Measurements from ENCODE around the gene USP6NL. TPM values are rescaled to one million over a fixed set of nuclear protein-coding genes. Genes with fewer than 3 reads are reported as not detected.

The USP6NL gene
- total RNA-seq, 1 donor from 2014 or later, result 33.0 TPM

GRCh38 chr10:11506247-11506789 is 105.1 kb downstream of the USP6NL start:
- no peaks in the 10 kb centered on the region for H3K27me3 Mint-ChIP-seq (ENCODE audit: unreplicated experiment)
- TF ChIP-seq CTCF (IDR thresholded peaks at IDR 0.05; ENCODE audit: unreplicated experiment), result no peak

DNA sequence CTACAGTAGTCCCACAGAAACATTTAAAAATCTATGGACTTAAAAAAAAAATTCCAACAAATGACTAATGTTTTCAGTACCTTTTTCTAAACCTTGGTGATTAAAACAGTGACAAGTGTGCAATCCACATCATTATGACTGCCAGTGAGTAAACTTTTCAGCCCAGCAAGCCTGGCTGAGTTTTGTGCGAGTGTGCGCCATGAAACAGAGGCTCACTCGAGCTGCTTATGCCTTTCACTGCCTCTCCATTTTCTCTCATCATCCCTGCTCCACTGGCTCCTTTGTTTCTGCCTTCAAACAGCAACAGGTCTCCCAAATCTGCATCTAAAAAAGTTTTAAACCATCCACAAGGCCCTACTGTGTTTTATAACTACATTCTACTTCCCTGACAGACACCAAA is 105.8 kb downstream of the USP6NL start:
- Mint-ChIP-seq H3K27me3 (ENCODE audit: unreplicated experiment) (no peaks in the 10 kb centered on the region), H3K27ac (ENCODE audit: unreplicated experiment) (no peak overlapping the region), H3K4me3 (ENCODE audit: unreplicated experiment) (no peak overlapping the region), H3K9me3 (ENCODE audit: unreplicated experiment) (no peaks in the 10 kb centered on the region), H3K4me1 (ENCODE audit: unreplicated experiment) (peaks cover 13% of the 10 kb centered on the region), H3K36me3 (ENCODE audit: low read depth, unreplicated experiment) (no peaks in the 10 kb centered on the region)
- TF ChIP-seq CTCF (IDR thresholded peaks at IDR 0.05; ENCODE audit: unreplicated experiment), result no peak
- no peak for DNase-seq (ENCODE audit: low spot score)

More at GRCh38 chr10:11506247-11506789, 105.1 kb downstream of the USP6NL start:
- Mint-ChIP-seq H3K4me1 (ENCODE audit: unreplicated experiment) (peaks cover 13% of the 10 kb centered on the region), H3K27ac (ENCODE audit: unreplicated experiment) (no peak overlapping the region), H3K4me3 (ENCODE audit: unreplicated experiment) (no peak overlapping the region), H3K9me3 (ENCODE audit: unreplicated experiment) (no peaks in the 10 kb centered on the region), H3K36me3 (ENCODE audit: low read depth, unreplicated experiment) (no peaks in the 10 kb centered on the region)
- no peak for DNase-seq (ENCODE audit: low spot score)

DNA sequence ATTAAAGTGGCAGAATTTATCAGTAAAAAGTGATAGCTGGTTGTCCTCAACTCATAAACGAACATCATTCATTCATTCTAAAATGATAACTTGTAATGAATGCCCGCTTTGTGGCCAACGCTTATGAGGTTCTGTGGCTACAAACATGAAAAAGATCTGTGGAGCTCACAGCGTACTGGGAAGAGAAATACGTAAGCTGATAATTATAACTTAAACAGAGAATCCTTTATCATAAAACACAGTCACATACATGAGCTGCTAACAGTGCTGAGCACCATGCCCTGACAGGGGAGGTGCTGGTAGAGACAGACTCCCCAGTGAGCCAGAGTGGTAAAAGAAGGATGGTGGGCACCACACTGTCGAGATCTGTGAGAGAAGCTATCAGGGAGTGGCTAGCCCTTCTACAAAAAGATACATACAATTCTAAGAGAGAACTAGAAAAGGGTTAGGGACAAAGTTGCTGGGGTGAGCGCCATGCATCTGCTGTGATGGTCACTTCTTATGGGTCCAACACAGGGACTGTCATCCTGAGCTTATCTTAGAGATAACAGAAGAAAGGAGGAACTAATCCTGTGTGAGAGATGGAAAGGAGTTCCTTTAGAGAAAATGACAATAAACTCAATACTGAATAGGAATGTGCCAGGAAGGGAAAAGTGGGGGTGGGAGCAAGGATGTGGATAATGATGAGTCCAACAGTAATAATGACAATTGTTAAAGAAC is 106.7 kb downstream of the USP6NL start:
- H3K4me1 Mint-ChIP-seq (ENCODE audit: unreplicated experiment), result peaks cover 13% of the 10 kb centered on the region
- DNase-seq (ENCODE audit: low spot score), result no peak
- no peak for TF ChIP-seq CTCF (IDR thresholded peaks at IDR 0.05; ENCODE audit: unreplicated experiment)
- no peak overlapping the region for H3K4me3 Mint-ChIP-seq (ENCODE audit: unreplicated experiment)
- H3K9me3 Mint-ChIP-seq (ENCODE audit: unreplicated experiment), result no peaks in the 10 kb centered on the region
- no peaks in the 10 kb centered on the region for H3K36me3 Mint-ChIP-seq (ENCODE audit: low read depth, unreplicated experiment)
- no peak overlapping the region for H3K27ac Mint-ChIP-seq (ENCODE audit: unreplicated experiment)
- no peaks in the 10 kb centered on the region for H3K27me3 Mint-ChIP-seq (ENCODE audit: unreplicated experiment)

DNA sequence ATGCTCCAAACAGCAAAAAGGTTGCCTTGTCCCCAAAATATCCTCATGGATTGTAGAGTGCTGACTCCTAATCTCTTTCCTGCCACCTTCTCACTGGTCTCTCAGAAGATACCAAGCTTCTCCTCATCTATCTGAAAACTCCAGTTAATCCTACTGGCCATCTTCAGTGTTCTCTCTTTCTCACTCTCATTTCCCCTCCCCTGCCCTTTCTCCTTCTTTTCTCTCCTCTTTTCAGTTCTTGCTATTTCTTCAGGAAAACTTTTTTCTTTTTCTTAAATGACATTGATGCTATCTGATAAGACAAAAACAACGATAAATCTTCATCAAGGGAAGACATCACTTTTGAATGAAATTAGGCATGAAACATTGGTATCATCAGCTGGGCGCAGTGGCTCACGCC is 109.8 kb downstream of the USP6NL start:
- peaks cover 20% of the 10 kb centered on the region for H3K4me1 Mint-ChIP-seq (ENCODE audit: unreplicated experiment)
- no peak for TF ChIP-seq CTCF (IDR thresholded peaks at IDR 0.05; ENCODE audit: unreplicated experiment)
- no peak overlapping the region for H3K4me3 Mint-ChIP-seq (ENCODE audit: unreplicated experiment)
- peaks cover 4% of the 10 kb centered on the region for H3K36me3 Mint-ChIP-seq (ENCODE audit: low read depth, unreplicated experiment)
- H3K27ac Mint-ChIP-seq (ENCODE audit: unreplicated experiment), result no peak overlapping the region
- peaks cover 2% of the 10 kb centered on the region for H3K27me3 Mint-ChIP-seq (ENCODE audit: unreplicated experiment)
- no peak for DNase-seq (ENCODE audit: low spot score)
- H3K9me3 Mint-ChIP-seq (ENCODE audit: unreplicated experiment), result no peaks in the 10 kb centered on the region

DNA sequence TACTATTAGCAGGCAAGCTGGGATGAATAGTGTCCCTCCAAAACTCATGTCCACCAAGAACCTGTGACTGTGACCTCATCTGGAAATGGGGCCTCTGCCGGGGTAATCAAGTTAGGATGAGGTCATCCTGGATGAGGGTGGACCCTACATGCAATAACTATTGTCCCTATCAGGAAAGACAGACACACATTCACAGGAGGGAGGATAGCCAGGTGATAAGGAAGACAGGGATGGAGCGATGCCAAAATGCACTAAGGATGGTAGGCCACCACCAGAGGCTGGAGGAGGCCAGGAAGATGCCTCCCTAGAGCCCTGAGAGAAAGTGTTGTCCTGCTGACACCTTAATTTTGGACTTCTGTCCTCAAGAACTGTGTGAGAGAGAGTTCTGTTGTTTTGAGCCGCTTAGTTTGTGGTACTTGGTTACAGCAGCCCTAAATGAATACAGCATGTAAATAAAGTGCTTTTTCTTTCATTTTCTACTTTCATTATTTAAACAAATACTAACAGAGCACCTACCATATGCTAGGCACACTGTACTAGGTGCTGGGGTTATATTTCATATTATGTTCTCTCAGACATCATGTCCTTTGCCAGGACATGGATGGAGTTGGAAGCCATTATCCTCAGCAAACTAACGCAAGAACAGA is 111.9 kb downstream of the USP6NL start:
- Mint-ChIP-seq H3K9me3 (ENCODE audit: unreplicated experiment) (no peaks in the 10 kb centered on the region), H3K4me3 (ENCODE audit: unreplicated experiment) (no peak overlapping the region), H3K27ac (ENCODE audit: unreplicated experiment) (no peak overlapping the region), H3K36me3 (ENCODE audit: low read depth, unreplicated experiment) (peaks cover 5% of the 10 kb centered on the region), H3K27me3 (ENCODE audit: unreplicated experiment) (peaks cover 2% of the 10 kb centered on the region), H3K4me1 (ENCODE audit: unreplicated experiment) (peaks cover 9% of the 10 kb centered on the region)
- no peak for DNase-seq (ENCODE audit: low spot score)
- TF ChIP-seq CTCF (IDR thresholded peaks at IDR 0.05; ENCODE audit: unreplicated experiment), result no peak
